Measurements from ENCODE around the gene ATG9B. TPM values are rescaled to one million over a fixed set of nuclear protein-coding genes. Genes with fewer than 3 reads are reported as not detected.
"Not testable (repeated sequence)": the region's sequence is repeated elsewhere in the genome, so short reads cannot be mapped to it uniquely, and the experiment has no call there.

Gene ATG9B
- total and polyA plus RNA-seq, 5 donors from 2014 or later, result 18.6 to 38.7 (median 35.7) TPM

GRCh38 chr7:151015967-151016366, 8.3 kb downstream of the ATG9B start:
- peak overlapping the region in 3 of 4 donors; percentile 56 to 99 (median 77) for H3K4me3 Mint-ChIP-seq
- Histone ChIP-seq H3K4me1 (ENCODE audit: control insufficient read depth, insufficient read depth, low read length, poor library complexity, severe bottlenecking) (peaks cover 78% of the 10 kb centered on the region), H3K4me3 (ENCODE audit: low read depth, low read length) (no peak overlapping the region), H3K36me3 (ENCODE audit: control insufficient read depth, insufficient read depth, low read length) (no peaks in the 10 kb centered on the region), H3K27ac (ENCODE audit: insufficient read depth, low read length, poor library complexity, severe bottlenecking) (no peak overlapping the region), H3K27me3 (ENCODE audit: control insufficient read depth, insufficient read depth, low read length) (peaks cover 5% of the 10 kb centered on the region), H3K9me3 (ENCODE audit: control insufficient read depth in 2 of 2, low read length in 2 of 2) (no peaks in the 10 kb centered on the region)
- DNase-seq (no peak), ATAC-seq (ENCODE audit: low read depth in 2 of 2) (no peak)
- peaks cover 17% of the 10 kb centered on the region for H3K36me3 Mint-ChIP-seq
- peaks cover 39% of the 10 kb centered on the region for H3K27me3 Mint-ChIP-seq
- H3K27ac Mint-ChIP-seq, result peak overlapping the region; percentile 95 to 100 (median 99)
- H3K9me3 Mint-ChIP-seq, result peaks cover 0 to 4% (median 2%) of the 10 kb centered on the region in 7 donors
- H3K4me1 Mint-ChIP-seq, result peaks cover 19 to 84% (median 53%) of the 10 kb centered on the region in 4 donors

- Histone ChIP-seq H3K36me3 (ENCODE audit: control insufficient read depth, insufficient read depth, low read length) (no peaks in the 10 kb centered on the region), H3K4me3 (ENCODE audit: low read depth, low read length) (peak overlapping the region; percentile 24), H3K27me3 (ENCODE audit: control insufficient read depth, insufficient read depth, low read length) (no peaks in the 10 kb centered on the region), H3K9me3 (ENCODE audit: control insufficient read depth in 2 of 2, low read length in 2 of 2) (no peaks in the 10 kb centered on the region), H3K4me1 (ENCODE audit: control insufficient read depth, insufficient read depth, low read length, poor library complexity, severe bottlenecking) (peaks cover 88% of the 10 kb centered on the region), H3K27ac (ENCODE audit: insufficient read depth, low read length, poor library complexity, severe bottlenecking) (peak overlapping the region; percentile 96)
- Mint-ChIP-seq H3K27ac (peak overlapping the region; percentile 96 to 100 (median 99)), H3K9me3 (peaks cover 0 to 4% (median 2%) of the 10 kb centered on the region in 7 donors), H3K4me1 (peaks cover 19 to 91% (median 62%) of the 10 kb centered on the region in 4 donors), H3K27me3 (peaks cover 30% of the 10 kb centered on the region), H3K36me3 (peaks cover 17% of the 10 kb centered on the region), H3K4me3 (peak overlapping the region; percentile 95 to 100 (median 98))
- ATAC-seq (ENCODE audit: low read depth in 2 of 2) (peak; percentile 9 to 17), DNase-seq (peak in 2 of 3 donors; percentile 42 to 87)
Observed at GRCh38 chr7:151014950-151015349, 9.3 kb downstream of the ATG9B start.

GRCh38 chr7:151013733-151014497, 10.4 kb downstream of the ATG9B start:
- Histone ChIP-seq H3K4me1 (ENCODE audit: control insufficient read depth, insufficient read depth, low read length, poor library complexity, severe bottlenecking) (peaks cover 94% of the 10 kb centered on the region), H3K4me3 (ENCODE audit: low read depth, low read length) (peak overlapping the region; percentile 66)
- ATAC-seq (ENCODE audit: low read depth in 2 of 2), result peak; percentile 60 to 61

GRCh38 chr7:151013356-151013732, 10.9 kb downstream of the ATG9B start:
- no peak for DNase-seq
- peak overlapping the region in 2 of 3 donors; percentile 99 to 100 for H3K27ac Mint-ChIP-seq
- no peak for ATAC-seq (ENCODE audit: low read depth in 2 of 2)

More at GRCh38 chr7:151013733-151014497, 10.4 kb downstream of the ATG9B start:
- Mint-ChIP-seq H3K27me3 (peaks cover 25% of the 10 kb centered on the region), H3K27ac (peak overlapping the region; percentile 96 to 100 (median 99)), H3K36me3 (peaks cover 17% of the 10 kb centered on the region), H3K4me1 (peaks cover 19 to 91% (median 58%) of the 10 kb centered on the region in 4 donors), H3K4me3 (peak overlapping the region; percentile 95 to 100 (median 98)), H3K9me3 (peaks cover 0 to 4% (median 2%) of the 10 kb centered on the region in 7 donors)
- no peaks in the 10 kb centered on the region for H3K36me3 ChIP-seq (ENCODE audit: control insufficient read depth, insufficient read depth, low read length)
- H3K27me3 ChIP-seq (ENCODE audit: control insufficient read depth, insufficient read depth, low read length), result no peaks in the 10 kb centered on the region
- peak; percentile 92 to 96 (median 94) for DNase-seq
- no peaks in the 10 kb centered on the region for H3K9me3 ChIP-seq (ENCODE audit: control insufficient read depth in 2 of 2, low read length in 2 of 2)
- peak overlapping the region; percentile 96 for H3K27ac ChIP-seq (ENCODE audit: insufficient read depth, low read length, poor library complexity, severe bottlenecking)

GRCh38 chr7:151012911-151013347, 11.4 kb downstream of the ATG9B start:
- Histone ChIP-seq H3K27ac (ENCODE audit: insufficient read depth, low read length, poor library complexity, severe bottlenecking) (peak overlapping the region; percentile 96), H3K4me3 (ENCODE audit: low read depth, low read length) (no peak overlapping the region)
- peak overlapping the region; percentile 59 to 99 (median 78) for H3K4me3 Mint-ChIP-seq

More at GRCh38 chr7:151013356-151013732, 10.9 kb downstream of the ATG9B start:
- Histone ChIP-seq H3K36me3 (ENCODE audit: control insufficient read depth, insufficient read depth, low read length) (no peaks in the 10 kb centered on the region), H3K4me1 (ENCODE audit: control insufficient read depth, insufficient read depth, low read length, poor library complexity, severe bottlenecking) (peaks cover 94% of the 10 kb centered on the region), H3K4me3 (ENCODE audit: low read depth, low read length) (no peak overlapping the region), H3K27me3 (ENCODE audit: control insufficient read depth, insufficient read depth, low read length) (no peaks in the 10 kb centered on the region), H3K9me3 (ENCODE audit: control insufficient read depth in 2 of 2, low read length in 2 of 2) (no peaks in the 10 kb centered on the region), H3K27ac (ENCODE audit: insufficient read depth, low read length, poor library complexity, severe bottlenecking) (peak overlapping the region; percentile 96)
- peak overlapping the region; percentile 95 to 100 (median 98) for H3K4me3 Mint-ChIP-seq
- peaks cover 19 to 92% (median 59%) of the 10 kb centered on the region in 4 donors for H3K4me1 Mint-ChIP-seq
- H3K9me3 Mint-ChIP-seq, result peaks cover 0 to 4% (median 2%) of the 10 kb centered on the region in 7 donors
- H3K27me3 Mint-ChIP-seq, result peaks cover 19% of the 10 kb centered on the region
- H3K36me3 Mint-ChIP-seq, result peaks cover 17% of the 10 kb centered on the region

GRCh38 chr7:151012031-151012692, 12.1 kb downstream of the ATG9B start:
- Histone ChIP-seq H3K27me3 (ENCODE audit: control insufficient read depth, insufficient read depth, low read length) (no peaks in the 10 kb centered on the region), H3K4me3 (ENCODE audit: low read depth, low read length) (no peak overlapping the region), H3K4me1 (ENCODE audit: control insufficient read depth, insufficient read depth, low read length, poor library complexity, severe bottlenecking) (peaks cover 94% of the 10 kb centered on the region), H3K27ac (ENCODE audit: insufficient read depth, low read length, poor library complexity, severe bottlenecking) (peak overlapping the region; percentile 96), H3K9me3 (ENCODE audit: control insufficient read depth in 2 of 2, low read length in 2 of 2) (no peaks in the 10 kb centered on the region), H3K36me3 (ENCODE audit: control insufficient read depth, insufficient read depth, low read length) (no peaks in the 10 kb centered on the region)
- peaks cover 15% of the 10 kb centered on the region for H3K27me3 Mint-ChIP-seq
- no peak for ATAC-seq (ENCODE audit: low read depth in 2 of 2)
- peak overlapping the region; percentile 98 to 100 (median 99) for H3K27ac Mint-ChIP-seq
- H3K4me1 Mint-ChIP-seq, result peaks cover 13 to 92% (median 59%) of the 10 kb centered on the region in 4 donors
- H3K9me3 Mint-ChIP-seq, result peaks cover 0 to 4% (median 2%) of the 10 kb centered on the region in 7 donors
- H3K4me3 Mint-ChIP-seq, result peak overlapping the region; percentile 72 to 99 (median 86)
- H3K36me3 Mint-ChIP-seq, result peaks cover 17% of the 10 kb centered on the region
- no peak for DNase-seq

More at GRCh38 chr7:151012911-151013347, 11.4 kb downstream of the ATG9B start:
- Mint-ChIP-seq H3K27ac (peak overlapping the region in 2 of 3 donors; percentile 99 to 100), H3K36me3 (peaks cover 17% of the 10 kb centered on the region), H3K4me1 (peaks cover 19 to 92% (median 61%) of the 10 kb centered on the region in 4 donors), H3K9me3 (peaks cover 0 to 4% (median 2%) of the 10 kb centered on the region in 7 donors), H3K27me3 (peaks cover 15% of the 10 kb centered on the region)
- DNase-seq, result no peak
- no peaks in the 10 kb centered on the region for H3K9me3 ChIP-seq (ENCODE audit: control insufficient read depth in 2 of 2, low read length in 2 of 2)
- no peak for ATAC-seq (ENCODE audit: low read depth in 2 of 2)
- no peaks in the 10 kb centered on the region for H3K27me3 ChIP-seq (ENCODE audit: control insufficient read depth, insufficient read depth, low read length)
- H3K4me1 ChIP-seq (ENCODE audit: control insufficient read depth, insufficient read depth, low read length, poor library complexity, severe bottlenecking), result peaks cover 94% of the 10 kb centered on the region
- H3K36me3 ChIP-seq (ENCODE audit: control insufficient read depth, insufficient read depth, low read length), result no peaks in the 10 kb centered on the region

GRCh38 chr7:151011616-151012015, 12.7 kb downstream of the ATG9B start:
- H3K9me3 Mint-ChIP-seq; H3K36me3 ChIP-seq (ENCODE audit: control insufficient read depth, insufficient read depth, low read length); H3K4me3 ChIP-seq (ENCODE audit: low read depth, low read length); H3K9me3 ChIP-seq (ENCODE audit: control insufficient read depth in 2 of 2, low read length in 2 of 2); H3K27me3 ChIP-seq (ENCODE audit: control insufficient read depth, insufficient read depth, low read length); ATAC-seq (ENCODE audit: low read depth in 2 of 2); DNase-seq: not testable (repeated sequence)
- peaks cover 17% of the 10 kb centered on the region for H3K36me3 Mint-ChIP-seq
- peak overlapping the region; percentile 96 to 99 (median 98) for H3K27ac Mint-ChIP-seq
- Histone ChIP-seq H3K4me1 (ENCODE audit: control insufficient read depth, insufficient read depth, low read length, poor library complexity, severe bottlenecking) (peaks cover 93% of the 10 kb centered on the region), H3K27ac (ENCODE audit: insufficient read depth, low read length, poor library complexity, severe bottlenecking) (peak overlapping the region; percentile 96)
- H3K4me3 Mint-ChIP-seq, result peak overlapping the region; percentile 57 to 99 (median 86)
- peaks cover 13 to 90% (median 57%) of the 10 kb centered on the region in 4 donors for H3K4me1 Mint-ChIP-seq
- H3K27me3 Mint-ChIP-seq, result peaks cover 15% of the 10 kb centered on the region

Measured in CD4-positive, CD25-positive, alpha-beta regulatory T cell (primary cell).